Fibroblast of mammary gland (primary cell): ENCODE measurements around the gene XK.
A peak's percentile ranks its signal among the peaks of the same experiment; 100 is the strongest.

Experiments
- DNase-seq: peaks from one replicate; pipeline ENCODE4 v3.0.0-alpha.2; 2010; ENCODE audit warnings: low read depth
- H3K4me3 ChIP-seq: 2 replicates; pipeline ENCODE4 v1.5.1; 2011; ENCODE audit warnings: low read depth, mild to moderate bottlenecking, low read length, moderate library complexity; ENCODE audit not compliant: control insufficient read depth
- CTCF ChIP-seq: conservative IDR thresholded peaks from 2 replicates; pipeline ENCODE4 v1.5.1; 2011; ENCODE audit warnings: low read depth, low read length, inconsistent platforms; ENCODE audit not compliant: control insufficient read depth, insufficient read depth

XK gene

DNA sequence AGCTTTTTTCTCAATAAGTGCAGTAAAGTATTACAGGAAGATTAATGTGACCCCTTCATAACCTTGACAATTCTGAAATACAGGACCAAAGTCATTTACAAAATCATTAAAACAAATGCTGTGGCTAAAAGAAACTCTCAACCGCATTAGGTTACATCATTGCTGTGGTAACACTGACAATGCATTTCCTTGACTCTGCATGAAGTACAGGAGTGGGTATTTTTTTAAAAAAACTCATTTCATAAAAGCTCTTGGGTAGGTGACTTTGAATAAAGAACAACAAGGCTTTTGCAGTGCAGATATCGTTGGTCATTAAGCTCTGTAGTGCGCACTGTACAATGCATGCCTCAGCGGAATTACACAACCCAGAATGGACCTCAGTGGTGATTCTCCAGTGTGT, 23.4 kb upstream of the XK start:
- no peak overlapping the region for H3K4me3 ChIP-seq
- no peak for DNase-seq
- TF ChIP-seq CTCF, result no peak

GRCh38 chrX:37666516-37666915, 19.1 kb upstream of the XK start:
- TF ChIP-seq CTCF, result no peak
- peak; percentile 4 for DNase-seq
- no peak overlapping the region for H3K4me3 ChIP-seq

GRCh38 chrX:37667141-37667540, 18.4 kb upstream of the XK start:
- TF ChIP-seq CTCF, result no peak
- no peak overlapping the region for H3K4me3 ChIP-seq
- DNase-seq, result no peak

- TF ChIP-seq CTCF, result no peak
- DNase-seq, result no peak
- H3K4me3 ChIP-seq, result no peak overlapping the region
Measured at GRCh38 chrX:37672563-37672962, 13.0 kb upstream of the XK start.

DNA sequence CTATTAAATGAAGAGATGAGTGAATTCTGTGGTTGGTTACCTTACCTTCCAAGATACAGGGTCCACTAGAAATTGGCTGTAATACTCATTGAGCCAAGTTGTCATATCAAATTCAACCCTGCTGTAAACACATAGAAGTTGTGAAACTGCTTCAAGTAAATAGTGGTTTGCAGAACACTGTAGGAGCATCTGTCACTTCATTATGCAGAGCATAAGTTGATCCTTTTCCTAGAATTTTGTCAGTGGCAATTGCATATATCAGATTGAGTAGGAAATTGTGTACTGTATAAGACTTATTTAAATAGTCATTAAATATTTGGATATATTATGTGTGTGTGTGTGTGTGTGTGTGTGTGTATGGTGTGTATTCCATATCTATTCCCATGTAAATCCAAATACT, 8.8 kb upstream of the XK start:
- H3K4me3 ChIP-seq, result no peak overlapping the region
- no peak for DNase-seq
- no peak for TF ChIP-seq CTCF

GRCh38 chrX:37677243-37677642, 8.3 kb upstream of the XK start:
- no peak overlapping the region for H3K4me3 ChIP-seq
- no peak for TF ChIP-seq CTCF
- no peak for DNase-seq

DNA sequence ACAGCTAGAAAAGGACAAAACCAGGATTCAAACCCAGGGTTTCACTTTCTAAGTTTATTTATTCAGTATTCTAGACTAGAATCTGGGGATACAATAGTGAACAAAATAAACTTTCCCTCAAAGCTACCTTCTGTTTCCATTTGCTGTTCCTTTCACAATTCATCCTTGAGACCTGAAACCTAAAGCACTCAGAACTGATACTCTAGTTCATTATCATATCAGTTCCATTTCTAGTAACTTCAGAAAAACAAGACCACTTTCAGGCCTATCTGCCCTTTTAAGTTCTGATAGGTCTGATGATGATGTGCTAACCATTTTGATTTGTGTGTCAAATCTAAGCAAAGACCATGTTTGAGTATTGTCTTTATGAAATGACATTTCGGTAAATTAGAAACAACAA, 7.8 kb upstream of the XK start:
- DNase-seq, result no peak
- no peak overlapping the region for H3K4me3 ChIP-seq
- no peak for TF ChIP-seq CTCF
